MM.1S (cell line): Measurements from ENCODE around the gene HIVEP2.
A peak's percentile ranks its signal among the peaks of the same experiment; 100 is the strongest.

Source experiments
- DNase-seq: peaks from one replicate; pipeline ENCODE4 v3.0.0-alpha.2; 2015
- H2AFZ ChIP-seq: fragments of 300-600 bp; sonication (generic); 2 replicates; pipeline ENCODE4 v1.6.0; 2016; ENCODE audit warnings: antibody characterized with exemption, low read length
- H3F3A ChIP-seq: fragments of 300-600 bp; sonication (generic); 2 replicates; pipeline ENCODE4 v1.6.1; 2016; ENCODE audit warnings: mild to moderate bottlenecking, antibody characterized with exemption, low read length, moderate library complexity, mixed read lengths; ENCODE audit not compliant: insufficient read depth
- H3K27ac ChIP-seq: fragments of 300-600 bp; sonication (generic); 2 replicates; pipeline ENCODE4 v1.5.1; 2016; ENCODE audit warnings: mild to moderate bottlenecking, low read length
- H3K27me3 ChIP-seq: fragments of 300-600 bp; sonication (generic); replicated peaks from 2 replicates; pipeline ENCODE4 v1.6.0; 2016; ENCODE audit warnings: low read length; ENCODE audit not compliant: insufficient read depth
- H3K36me3 ChIP-seq: fragments of 300-600 bp; sonication (generic); replicated peaks from 2 replicates; pipeline ENCODE4 v1.6.1; 2016; ENCODE audit warnings: mild to moderate bottlenecking, low read length, mixed read lengths; ENCODE audit not compliant: insufficient read depth
- H3K4me1 ChIP-seq: fragments of 300-600 bp; sonication (generic); 2 replicates; pipeline ENCODE4 v1.6.1; 2016; ENCODE audit warnings: low read length, mixed read lengths
- H3K4me2 ChIP-seq: fragments of 300-600 bp; sonication (generic); 2 replicates; pipeline ENCODE4 v1.6.0; 2016; ENCODE audit warnings: low read depth, low read length
- H3K4me3 ChIP-seq: fragments of 300-600 bp; sonication (generic); 2 replicates; pipeline ENCODE4 v1.5.1; 2016; ENCODE audit warnings: low read length, mixed read lengths
- H3K79me2 ChIP-seq: fragments of 300-600 bp; sonication (generic); 2 replicates; pipeline ENCODE4 v1.6.1; 2016; ENCODE audit warnings: mixed run types, low read length, mixed read lengths
- H3K9ac ChIP-seq: fragments of 300-600 bp; sonication (generic); 2 replicates; pipeline ENCODE4 v1.6.1; 2016; ENCODE audit warnings: low read length, mixed read lengths
- H3K9me2 ChIP-seq: fragments of 300-600 bp; sonication (generic); replicated peaks from 2 replicates; pipeline ENCODE4 v1.6.1; 2016; ENCODE audit warnings: mild to moderate bottlenecking, low read length, mixed read lengths; ENCODE audit not compliant: insufficient read depth
- H3K9me3 ChIP-seq: fragments of 300-600 bp; sonication (generic); replicated peaks from 2 replicates; pipeline ENCODE4 v1.6.1; 2016; ENCODE audit warnings: mild to moderate bottlenecking, low read length, mixed read lengths; ENCODE audit not compliant: insufficient read depth
- H4K20me1 ChIP-seq: fragments of 300-600 bp; sonication (generic); 2 replicates; pipeline ENCODE4 v1.6.1; 2016; ENCODE audit warnings: mild to moderate bottlenecking, low read length, moderate library complexity, mixed read lengths; ENCODE audit not compliant: insufficient read depth
- CTCF ChIP-seq: fragments of 300-600 bp; sonication (generic); IDR thresholded peaks from 2 replicates; pipeline ENCODE4 v1.5.1; 2016; ENCODE audit warnings: antibody characterized with exemption, low read length, mixed read lengths
- EZH2 ChIP-seq: fragments of 300-600 bp; sonication (generic); optimal IDR thresholded peaks from 2 replicates; pipeline ENCODE3; 2017; ENCODE audit warnings: low read depth, mild to moderate bottlenecking, antibody characterized with exemption, low read length, mixed read lengths
- EZH2phosphoT487 ChIP-seq: fragments of 300-600 bp; sonication (generic); IDR thresholded peaks from 2 replicates; pipeline ENCODE4 v1.6.1; 2018; ENCODE audit warnings: antibody characterized with exemption, low read length

HIVEP2 gene

GRCh38 chr6:142846459-142846831 is 98.5 kb downstream of the HIVEP2 start:
- Histone ChIP-seq H3K9me2 (no peaks in the 10 kb centered on the region), H2AFZ (no peak overlapping the region), H3K4me3 (no peak overlapping the region; the same call in 1 of the 2 replicates), H3K27ac (peak overlapping the region; percentile 99), H3K9ac (peak overlapping the region; percentile 94), H3F3A (peaks cover 39% of the 10 kb centered on the region), H3K4me1 (peaks cover 55% of the 10 kb centered on the region), H3K27me3 (no peaks in the 10 kb centered on the region), H4K20me1 (no peaks in the 10 kb centered on the region), H3K4me2 (peak overlapping the region; percentile 93), H3K9me3 (no peaks in the 10 kb centered on the region), H3K79me2 (peaks cover 25% of the 10 kb centered on the region), H3K36me3 (no peaks in the 10 kb centered on the region)
- no peak for TF ChIP-seq EZH2
- TF ChIP-seq CTCF, result no peak
- TF ChIP-seq EZH2phosphoT487, result no peak
- DNase-seq, result no peak

- Histone ChIP-seq H3K27ac (peak overlapping the region; percentile 99), H3K36me3 (no peaks in the 10 kb centered on the region), H3K79me2 (peaks cover 28% of the 10 kb centered on the region), H3K4me3 (peak overlapping the region; percentile 52), H3K27me3 (no peaks in the 10 kb centered on the region), H3K4me1 (peaks cover 52% of the 10 kb centered on the region), H2AFZ (no peak overlapping the region), H4K20me1 (no peaks in the 10 kb centered on the region), H3K9me3 (no peaks in the 10 kb centered on the region), H3K9ac (peak overlapping the region; percentile 94), H3K9me2 (no peaks in the 10 kb centered on the region), H3F3A (peaks cover 39% of the 10 kb centered on the region), H3K4me2 (peak overlapping the region; percentile 93)
- peak; percentile 67 for DNase-seq
- TF ChIP-seq EZH2 (no peak), CTCF (peak; percentile 13; the same call in 1 of the 2 replicates), EZH2phosphoT487 (no peak)
Observed at GRCh38 chr6:142845624-142846458, 99.1 kb downstream of the HIVEP2 start.

GRCh38 chr6:142845143-142845571 is 99.8 kb downstream of the HIVEP2 start:
- no peaks in the 10 kb centered on the region for H3K36me3 ChIP-seq
- H3K9me3 ChIP-seq, result no peaks in the 10 kb centered on the region
- peak overlapping the region; percentile 93 for H3K4me2 ChIP-seq
- H2AFZ ChIP-seq, result no peak overlapping the region
- peaks cover 39% of the 10 kb centered on the region for H3F3A ChIP-seq
- no peaks in the 10 kb centered on the region for H4K20me1 ChIP-seq
- peaks cover 46% of the 10 kb centered on the region for H3K4me1 ChIP-seq
- peak overlapping the region; percentile 52 for H3K4me3 ChIP-seq
- H3K27ac ChIP-seq, result peak overlapping the region; percentile 99
- H3K9ac ChIP-seq, result peak overlapping the region; percentile 94
- DNase-seq, result peak; percentile 48
- no peaks in the 10 kb centered on the region for H3K9me2 ChIP-seq
- TF ChIP-seq EZH2 (no peak), EZH2phosphoT487 (no peak), CTCF (no peak)
- peaks cover 28% of the 10 kb centered on the region for H3K79me2 ChIP-seq
- H3K27me3 ChIP-seq, result no peaks in the 10 kb centered on the region
